ENCODE measurements around the gene CHKB.
A peak's percentile ranks its signal among the peaks of the same experiment; 100 is the strongest.

The CHKB gene

GRCh38 chr22:50595189-50595588 lies 12.5 kb upstream of the CHKB start:
- no peak for DNase-seq

- DNase-seq, result no peak
These were observed 4.8 kb upstream of the CHKB start for GRCh38 chr22:50587407-50587806.

- DNase-seq, result no peak
These were observed 3.8 kb upstream of the CHKB start for GRCh38 chr22:50586416-50586815.

- DNase-seq, result no peak
These were observed 3.1 kb upstream of the CHKB start for GRCh38 chr22:50585781-50586180.

GRCh38 chr22:50585238-50585637 lies 2.6 kb upstream of the CHKB start:
- no peak for DNase-seq

GRCh38 chr22:50584106-50585096 lies 1.8 kb upstream of the CHKB start:
- DNase-seq, result no peak

GRCh38 chr22:50583294-50583861 lies 729 bp upstream of the CHKB start:
- DNase-seq, result peak; percentile 7

GRCh38 chr22:50581950-50582492 lies 628 bp downstream of the CHKB start:
- DNase-seq, result peak; percentile 55

- no peak for DNase-seq
These were observed 1.4 kb downstream of the CHKB start for GRCh38 chr22:50581031-50581949.

GRCh38 chr22:50579752-50580151 lies 2.9 kb downstream of the CHKB start:
- DNase-seq, result no peak

- DNase-seq, result no peak
These were observed 3.8 kb downstream of the CHKB start for GRCh38 chr22:50578776-50579310.

GRCh38 chr22:50577987-50578775 lies 4.5 kb downstream of the CHKB start, which contains the start of gene CPT1B:
Gene CPT1B (minus strand): TSS chr22:50578427. CDS start chr22:50577915, 512 bp downstream.
- no peak for DNase-seq

- DNase-seq, result no peak
These were observed 5.0 kb downstream of the CHKB start for GRCh38 chr22:50577697-50577986.

GRCh38 chr22:50576806-50577696 lies 5.6 kb downstream of the CHKB start:
- no peak for DNase-seq

GRCh38 chr22:50576070-50576469 lies 6.6 kb downstream of the CHKB start:
- DNase-seq, result no peak

- DNase-seq, result no peak
These were observed 7.2 kb downstream of the CHKB start for GRCh38 chr22:50575426-50575941.

- DNase-seq, result no peak
These were observed 8.3 kb downstream of the CHKB start for GRCh38 chr22:50574383-50574755.

- no peak for DNase-seq
These were observed 8.9 kb downstream of the CHKB start for GRCh38 chr22:50573491-50574382.

GRCh38 chr22:50572965-50573364 lies 9.7 kb downstream of the CHKB start:
- no peak for DNase-seq
